Measurements from ENCODE around the gene SPDYE6.

GRCh38 chr7:102321351-102322201 is 34.7 kb downstream of the SPDYE6 start:
- TF ChIP-seq CTCF (conservative IDR thresholded peaks at IDR 0.05; ENCODE audit: low read depth, low read length) (no peak), POLR2A (IDR thresholded peaks at IDR 0.05; ENCODE audit: low read depth, low read length) (no peak), CEBPB (IDR thresholded peaks at IDR 0.05; ENCODE audit: low read depth, low read length) (no peak), ELK1 (IDR thresholded peaks at IDR 0.05; ENCODE audit: borderline replicate concordance, low read depth, low read length) (no peak), RFX5 (IDR thresholded peaks at IDR 0.05; ENCODE audit: low read depth, low read length) (no peak), MXI1 (IDR thresholded peaks at IDR 0.05; ENCODE audit: borderline replicate concordance, low read depth, low read length) (no peak), RAD21 (IDR thresholded peaks at IDR 0.05; ENCODE audit: low read length) (no peak)

All from IMR-90 (cell line).